Natural killer cell (primary cell): ENCODE results near the gene CFAP70. TPM values are rescaled to one million over a fixed set of nuclear protein-coding genes. Genes with fewer than 3 reads are reported as not detected.

Source experiments
- ATAC-seq, 3 donors: fragments of 150-1000 bp in 2 of 3; fragments of 200-7000 bp in 1 of 3; cut with Tn5 transposase; 1 replicate in 1 of 3; 2 replicates in 2 of 3; pipeline ENCODE4 v1.10.0; 2021; ENCODE audit warnings: mild to moderate bottlenecking in 2 of 3, moderate library complexity in 2 of 3
- DNase-seq, 2 donors: peaks; one replicate each; pipeline versions ENCODE4 v3.0.0 to v3.0.0-alpha.2; 2013 to 2021; ENCODE audit warnings: mixed read lengths in 1 of 2
- H3K27ac ChIP-seq: one replicate; pipeline ENCODE4 v1.5.1; 2013; ENCODE audit warnings: mild to moderate bottlenecking, low read length
- H3K27me3 ChIP-seq: one replicate; pipeline ENCODE4 v1.6.1; 2013; ENCODE audit warnings: low read length; ENCODE audit not compliant: control insufficient read depth, insufficient read depth
- H3K36me3 ChIP-seq: one replicate; pipeline ENCODE4 v1.6.1; 2013; ENCODE audit warnings: low read length; ENCODE audit not compliant: control insufficient read depth, insufficient read depth
- H3K4me1 ChIP-seq: one replicate; pipeline ENCODE4 v1.6.1; 2013; ENCODE audit warnings: low read length; ENCODE audit not compliant: control insufficient read depth, insufficient read depth
- H3K4me3 ChIP-seq: one replicate; pipeline ENCODE4 v1.5.1; 2013; ENCODE audit warnings: low read length
- H3K9me3 ChIP-seq: one replicate; pipeline ENCODE4 v1.6.1; 2013; ENCODE audit warnings: low read length; ENCODE audit not compliant: control insufficient read depth, insufficient read depth
- H3K27ac Mint-ChIP-seq, 2 donors: one replicate each; pipeline ENCODE4 v1.8.0; 2022; ENCODE audit warnings: mild to moderate bottlenecking in 2 of 2, mixed read lengths in 2 of 2, moderate library complexity in 1 of 2
- H3K27me3 Mint-ChIP-seq, 2 donors: one replicate each; pipeline ENCODE4 v1.8.0; 2022; ENCODE audit warnings: low read depth in 2 of 2, mixed read lengths in 2 of 2
- H3K36me3 Mint-ChIP-seq: one replicate; pipeline ENCODE4 v1.8.0; 2022; ENCODE audit warnings: mixed read lengths
- H3K4me1 Mint-ChIP-seq, 2 donors: one replicate each; pipeline ENCODE4 v1.8.0; 2022; ENCODE audit warnings: mixed read lengths in 2 of 2
- H3K4me3 Mint-ChIP-seq: one replicate; pipeline ENCODE4 v1.8.0; 2022; ENCODE audit warnings: mild to moderate bottlenecking, moderate library complexity, mixed read lengths
- H3K9me3 Mint-ChIP-seq, 2 donors: one replicate each; pipeline ENCODE4 v1.8.0; 2022; ENCODE audit warnings: mixed read lengths in 2 of 2
- CTCF ChIP-seq: fragments of 200-600 bp; IDR thresholded peaks from one replicate; pipeline ENCODE4 v1.8.0; 2022; ENCODE audit warnings: antibody characterized with exemption
- WGBS: methylation state at CpG from one replicate; pipeline ENCODE4 v1.1.7; 2013; ENCODE audit warnings: missing lambda C conversion rate; ENCODE audit not compliant: insufficient coverage; 5-methylcytosine and 5-hydroxymethylcytosine counted together
- intact Hi-C: fragments of 100-400 bp; cut with micrococcal nuclease; formaldehyde crosslinking; loops from one replicate; pipeline ENCODE4 v1.14.2; 2022
- total RNA-seq, 4 donors: library from RNA; stranded (reverse); fragments of 120-200 nt in 1 of 4; gene quantifications; one replicate each; pipeline versions ENCODE4 v1.2.3 to v1.2.4, GENCODE V29; 2013 to 2022

Gene CFAP70
- total RNA-seq, 3 donors from 2014 or later (not counting 1 experiment from before 2014, with no cell fraction given): 0.28 to 2.9 (median 0.95) TPM

- Mint-ChIP-seq H3K9me3 (no peaks in the 10 kb centered on the region), H3K36me3 (peaks cover 8% of the 10 kb centered on the region), H3K27me3 (no peaks in the 10 kb centered on the region), H3K4me1 (peaks cover 43 to 48% of the 10 kb centered on the region in 2 donors), H3K4me3 (peak within 1 kb of the TSS; percentile 95), H3K27ac (peak within 1 kb of the TSS; percentile 89 to 94)
- H3K4me3 ChIP-seq: peak within 1 kb of the TSS; percentile 83
- H3K27ac ChIP-seq: peak within 1 kb of the TSS; percentile 88
- peaks cover 24% of the 10 kb centered on the region for H3K36me3 ChIP-seq
- DNase-seq: peak; percentile 97 to 98
- under 1% methylated on average over 78 of the region's 78 CpGs for WGBS
- peaks cover 16% of the 10 kb centered on the region for H3K4me1 ChIP-seq
- H3K27me3 ChIP-seq: no peaks in the 10 kb centered on the region
- intact Hi-C loops: loop anchor here (2.0 to 5.0 kb wide), 3 partner anchors 80 to 165 kb away; partner anchors contain the start of genes ANXA7, CFAP70, ECD and FAM149B1
- no peaks in the 10 kb centered on the region for H3K9me3 ChIP-seq
- ATAC-seq: peak; percentile 92 to 98 (median 92)
- TF ChIP-seq CTCF: no peak
These were observed 111.8 kb downstream of the CFAP70 start, which contains the start of gene DNAJC9 for GRCh38 chr10:73246646-73247508. Gene DNAJC9, minus strand, starts transcription at chr10:73247255. Its CDS starts 66 bp downstream, at chr10:73247189.

- Histone ChIP-seq H3K36me3 (peaks cover 29% of the 10 kb centered on the region), H3K9me3 (no peaks in the 10 kb centered on the region), H3K4me3 (peak overlapping the region; percentile 83), H3K27ac (peak overlapping the region; percentile 88), H3K4me1 (peaks cover 11% of the 10 kb centered on the region), H3K27me3 (no peaks in the 10 kb centered on the region)
- Mint-ChIP-seq H3K27ac (peak overlapping the region; percentile 89 to 94), H3K4me3 (peak overlapping the region; percentile 95), H3K27me3 (no peaks in the 10 kb centered on the region), H3K4me1 (peaks cover 42 to 44% of the 10 kb centered on the region in 2 donors), H3K36me3 (peaks cover 8% of the 10 kb centered on the region), H3K9me3 (no peaks in the 10 kb centered on the region)
- DNase-seq (peak in 1 of 2 donors; percentile 31), ATAC-seq (no peak)
- no peak for TF ChIP-seq CTCF
- WGBS: 4% methylated on average over 5 of the region's 8 CpGs
- intact Hi-C loops: loop anchor here (2.0 to 5.0 kb wide), 3 partner anchors 79 to 166 kb away; partner anchors contain the start of genes ANXA7, CFAP70, ECD and FAM149B1
These were observed 112.4 kb downstream of the CFAP70 start for GRCh38 chr10:73246322-73246645.

GRCh38 chr10:73244866-73245477 lies 113.7 kb downstream of the CFAP70 start:
- H3K27ac ChIP-seq: no peak overlapping the region
- Mint-ChIP-seq H3K36me3 (peaks cover 8% of the 10 kb centered on the region), H3K9me3 (no peaks in the 10 kb centered on the region), H3K27me3 (no peaks in the 10 kb centered on the region), H3K4me3 (peak overlapping the region; percentile 21), H3K4me1 (peaks cover 32 to 35% of the 10 kb centered on the region in 2 donors), H3K27ac (peak overlapping the region; percentile 58 to 63)
- TF ChIP-seq CTCF: no peak
- no peak overlapping the region for H3K4me3 ChIP-seq
- intact Hi-C loops: loop anchor here (5.0 kb wide), 2 partner anchors 78 to 167 kb away; partner anchors contain the start of genes ANXA7, ECD and FAM149B1
- WGBS: 30% methylated on average over 8 of the region's 8 CpGs
- H3K27me3 ChIP-seq: no peaks in the 10 kb centered on the region
- H3K36me3 ChIP-seq: peaks cover 39% of the 10 kb centered on the region
- H3K4me1 ChIP-seq: peaks cover 9% of the 10 kb centered on the region
- H3K9me3 ChIP-seq: no peaks in the 10 kb centered on the region
- DNase-seq: no peak
- no peak for ATAC-seq
